ENCODE data around the gene OR5V1. TPM values are rescaled to one million over a fixed set of nuclear protein-coding genes. Genes with fewer than 3 reads are reported as not detected.
"Not testable (repeated sequence)": the region's sequence is repeated elsewhere in the genome, so short reads cannot be mapped to it uniquely, and the experiment has no call there.

The OR5V1 gene
- total RNA-seq, 1 donor from 2014 or later: not detected

DNA sequence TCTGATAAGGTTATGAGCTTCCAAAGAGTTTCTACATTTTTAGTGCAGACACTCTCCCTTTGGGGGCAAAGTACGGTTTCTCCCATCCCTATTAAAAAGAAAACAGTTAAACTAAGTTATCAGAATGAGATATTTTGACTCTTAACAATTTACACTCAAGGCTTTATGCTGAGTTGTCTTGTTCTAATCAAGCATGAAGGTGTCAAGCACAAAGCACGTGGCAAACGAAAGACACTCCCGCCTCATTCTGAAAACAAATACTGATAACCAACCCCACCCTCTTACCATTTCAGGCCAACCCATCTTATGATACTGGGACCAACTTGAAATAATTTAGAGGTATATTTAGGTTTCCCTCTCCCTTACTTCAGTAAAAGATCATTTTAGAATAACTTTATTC, 42.9 kb downstream of the OR5V1 start:
- Mint-ChIP-seq H3K9me3 (no peaks in the 10 kb centered on the region), H3K27ac (no peak overlapping the region), H3K4me3 (ENCODE audit: low read depth) (no peak overlapping the region), H3K27me3 (ENCODE audit: low read depth) (peaks cover 7% of the 10 kb centered on the region), H3K36me3 (ENCODE audit: low read depth) (no peaks in the 10 kb centered on the region), H3K4me1 (ENCODE audit: low read depth) (no peaks in the 10 kb centered on the region)
- DNase-seq (ENCODE audit: low spot score): no peak
- intact Hi-C loops (cut with micrococcal nuclease): no loop called here

DNA sequence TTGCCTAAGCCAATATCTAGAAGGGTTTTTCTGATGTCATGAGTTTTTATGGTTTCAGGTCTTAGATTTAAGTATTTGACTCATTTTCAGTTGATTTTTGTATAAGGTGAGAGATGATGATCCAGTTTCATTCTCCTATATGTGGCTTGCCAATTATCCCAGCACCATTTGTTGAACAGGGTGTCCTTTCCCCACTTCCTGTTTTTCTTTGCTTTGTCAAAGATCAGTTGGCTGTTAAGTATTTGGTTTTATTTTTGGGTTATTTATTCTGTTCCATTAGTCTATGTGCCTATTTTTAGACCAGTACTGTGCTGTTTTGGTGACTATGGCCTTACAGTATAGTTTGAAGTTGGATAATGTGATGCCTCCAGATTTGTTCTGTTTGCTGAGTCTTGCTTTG, 45.3 kb downstream of the OR5V1 start:
- H3K27ac Mint-ChIP-seq; H3K27me3 Mint-ChIP-seq (ENCODE audit: low read depth); intact Hi-C loops (cut with micrococcal nuclease): not testable (repeated sequence)

DNA sequence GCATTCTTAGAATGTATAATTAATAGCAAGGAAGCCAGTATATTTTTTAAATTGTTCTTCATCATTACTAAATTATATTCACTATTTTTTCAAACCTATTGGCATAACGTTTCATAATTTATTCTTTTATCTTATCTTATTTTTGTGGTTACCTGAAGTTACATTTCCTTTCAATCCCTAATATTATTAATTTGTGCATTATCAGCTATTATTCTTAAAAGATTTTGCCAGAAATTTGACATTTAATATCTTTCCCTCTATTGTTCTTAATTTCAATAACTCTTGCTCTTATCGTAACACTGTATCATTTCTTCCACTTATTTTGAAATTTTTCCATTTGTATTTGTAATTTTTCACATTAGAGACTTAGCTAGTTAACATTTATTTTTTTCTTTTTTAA, 48.7 kb downstream of the OR5V1 start:
- no peaks in the 10 kb centered on the region for H3K36me3 Mint-ChIP-seq (ENCODE audit: low read depth)
- peaks cover 1% of the 10 kb centered on the region for H3K27me3 Mint-ChIP-seq (ENCODE audit: low read depth)
- no peak for DNase-seq (ENCODE audit: low spot score)
- no peak overlapping the region for H3K4me3 Mint-ChIP-seq (ENCODE audit: low read depth)
- no peaks in the 10 kb centered on the region for H3K4me1 Mint-ChIP-seq (ENCODE audit: low read depth)
- H3K27ac Mint-ChIP-seq: no peak overlapping the region
- intact Hi-C loops (cut with micrococcal nuclease): no loop called here
- no peaks in the 10 kb centered on the region for H3K9me3 Mint-ChIP-seq

More for the DNA sequence above, 45.3 kb downstream of the OR5V1 start:
- not testable (repeated sequence) for H3K4me3 Mint-ChIP-seq (ENCODE audit: low read depth); H3K4me1 Mint-ChIP-seq (ENCODE audit: low read depth); H3K9me3 Mint-ChIP-seq; H3K36me3 Mint-ChIP-seq (ENCODE audit: low read depth); DNase-seq (ENCODE audit: low spot score)

Other genes with a start within 250 kb of the OR5V1 start
- gene OR2J2, start 198.0 kb downstream of the OR5V1 start, total RNA-seq: not detected in 2 replicates
- gene OR14J1, start 67.2 kb downstream of the OR5V1 start, total RNA-seq: not detected in 2 replicates
- gene OR12D3, start 6.4 kb upstream of the OR5V1 start, total RNA-seq: not detected in 2 replicates
- gene OR12D2, start 26.8 kb upstream of the OR5V1 start, total RNA-seq: not detected in 2 replicates
- not detected in 2 replicates for gene OR12D1, start 46.1 kb upstream of the OR5V1 start, total RNA-seq
- not detected in 2 replicates for gene OR10C1, start 70.4 kb upstream of the OR5V1 start, total RNA-seq
- gene OR11A1, start 88.2 kb upstream of the OR5V1 start, total RNA-seq: not detected in 2 replicates
- gene OR2H1, start 88.3 kb upstream of the OR5V1 start, total RNA-seq: not detected in 2 replicates
- not detected in 2 replicates for gene MAS1L, start 119.1 kb upstream of the OR5V1 start, total RNA-seq
- gene UBD, start 190.9 kb upstream of the OR5V1 start, total RNA-seq: 0.34 TPM in 2 replicates
- not detected in 2 replicates for gene OR2H2, start 216.3 kb upstream of the OR5V1 start, total RNA-seq